Adrenal gland (tissue), 5 donors: ENCODE measurements around the gene SLC12A6.

ENCODE experiments used
- POLR2A ChIP-seq, 2 donors: fragments of 450-650 bp; IDR thresholded peaks; one replicate each; pipeline ENCODE4 v1.6.1; 2017; ENCODE audit warnings: antibody characterized with exemption in 2 of 2, mild to moderate bottlenecking in 2 of 2, moderate library complexity in 1 of 2
- TF ChIP-seq, protein P1 (sequence below), 6 experiments: fragments of 450-650 bp in 4 of 6; fragments of 200-600 bp in 2 of 6; sonication (generic) in 1 of 6; IDR thresholded peaks; 1 replicate in 5 of 6; 2 replicates in 1 of 6; pipeline versions ENCODE4 v1.5.1 to v1.8.0; 2016 to 2021; ENCODE audit warnings: antibody characterized with exemption in 6 of 6, mild to moderate bottlenecking in 2 of 6, moderate library complexity in 1 of 6
- donor health status: DM: no; HTN: no; CAD: no.

DNA sequence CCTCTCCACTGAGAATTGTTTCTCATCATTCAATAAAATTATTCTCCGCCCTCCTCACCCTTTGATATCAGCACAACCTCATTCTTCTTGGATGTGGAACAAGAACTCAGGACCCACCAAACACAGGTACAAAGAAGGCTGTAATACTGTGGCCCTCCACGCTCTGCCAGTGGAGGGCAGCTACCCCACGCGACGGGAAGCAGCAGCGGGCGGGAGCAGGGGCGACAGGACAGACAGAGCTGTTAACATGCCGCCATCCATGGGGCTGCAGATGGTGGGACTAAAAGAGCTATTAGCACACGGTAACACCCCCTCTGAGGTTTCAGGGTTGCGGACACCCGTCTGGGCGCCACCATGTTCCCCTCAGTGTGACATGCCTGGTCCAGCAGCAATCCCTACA, 75.2 kb downstream of the SLC12A6 start:
- TF ChIP-seq, protein P1, sequence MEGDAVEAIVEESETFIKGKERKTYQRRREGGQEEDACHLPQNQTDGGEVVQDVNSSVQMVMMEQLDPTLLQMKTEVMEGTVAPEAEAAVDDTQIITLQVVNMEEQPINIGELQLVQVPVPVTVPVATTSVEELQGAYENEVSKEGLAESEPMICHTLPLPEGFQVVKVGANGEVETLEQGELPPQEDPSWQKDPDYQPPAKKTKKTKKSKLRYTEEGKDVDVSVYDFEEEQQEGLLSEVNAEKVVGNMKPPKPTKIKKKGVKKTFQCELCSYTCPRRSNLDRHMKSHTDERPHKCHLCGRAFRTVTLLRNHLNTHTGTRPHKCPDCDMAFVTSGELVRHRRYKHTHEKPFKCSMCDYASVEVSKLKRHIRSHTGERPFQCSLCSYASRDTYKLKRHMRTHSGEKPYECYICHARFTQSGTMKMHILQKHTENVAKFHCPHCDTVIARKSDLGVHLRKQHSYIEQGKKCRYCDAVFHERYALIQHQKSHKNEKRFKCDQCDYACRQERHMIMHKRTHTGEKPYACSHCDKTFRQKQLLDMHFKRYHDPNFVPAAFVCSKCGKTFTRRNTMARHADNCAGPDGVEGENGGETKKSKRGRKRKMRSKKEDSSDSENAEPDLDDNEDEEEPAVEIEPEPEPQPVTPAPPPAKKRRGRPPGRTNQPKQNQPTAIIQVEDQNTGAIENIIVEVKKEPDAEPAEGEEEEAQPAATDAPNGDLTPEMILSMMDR (IDR thresholded peaks at IDR 0.05), result no peak
- no peak for TF ChIP-seq POLR2A (IDR thresholded peaks at IDR 0.05)
